B cell (primary cell): ENCODE results near the gene GTF2A1.

ENCODE experiments used
- EZH2 ChIP-seq: IDR thresholded peaks from 2 replicates; pipeline ENCODE4 v1.6.1; 2012; ENCODE audit warnings: borderline replicate concordance, low read depth, mild to moderate bottlenecking, moderate library complexity, low read length; ENCODE audit not compliant: insufficient read depth, poor library complexity, severe bottlenecking
- TF ChIP-seq, protein P1 (sequence below): fragments of 200-600 bp; IDR thresholded peaks from one replicate; pipeline ENCODE4 v1.8.0; 2022; ENCODE audit warnings: antibody characterized with exemption, mild to moderate bottlenecking

DNA sequence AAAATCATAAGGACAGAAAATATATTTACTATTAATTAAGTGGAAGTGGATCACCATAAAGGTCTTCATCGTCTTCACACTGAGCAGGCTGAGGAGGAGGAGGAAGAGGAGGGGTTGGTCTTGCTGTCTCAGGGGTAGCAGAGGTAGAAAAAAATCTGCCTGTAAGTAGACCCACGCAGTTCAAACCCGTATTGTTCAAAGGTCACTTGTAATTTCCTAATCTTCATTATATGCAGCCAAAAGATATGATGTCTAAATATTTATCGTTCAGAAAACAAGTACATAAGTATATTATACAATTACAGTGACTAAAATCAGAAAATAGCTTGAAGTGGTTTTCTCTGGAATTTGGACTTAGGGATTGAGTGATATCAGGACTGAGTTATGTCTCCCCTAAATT, 72.1 kb downstream of the GTF2A1 start:
- TF ChIP-seq, protein P1, sequence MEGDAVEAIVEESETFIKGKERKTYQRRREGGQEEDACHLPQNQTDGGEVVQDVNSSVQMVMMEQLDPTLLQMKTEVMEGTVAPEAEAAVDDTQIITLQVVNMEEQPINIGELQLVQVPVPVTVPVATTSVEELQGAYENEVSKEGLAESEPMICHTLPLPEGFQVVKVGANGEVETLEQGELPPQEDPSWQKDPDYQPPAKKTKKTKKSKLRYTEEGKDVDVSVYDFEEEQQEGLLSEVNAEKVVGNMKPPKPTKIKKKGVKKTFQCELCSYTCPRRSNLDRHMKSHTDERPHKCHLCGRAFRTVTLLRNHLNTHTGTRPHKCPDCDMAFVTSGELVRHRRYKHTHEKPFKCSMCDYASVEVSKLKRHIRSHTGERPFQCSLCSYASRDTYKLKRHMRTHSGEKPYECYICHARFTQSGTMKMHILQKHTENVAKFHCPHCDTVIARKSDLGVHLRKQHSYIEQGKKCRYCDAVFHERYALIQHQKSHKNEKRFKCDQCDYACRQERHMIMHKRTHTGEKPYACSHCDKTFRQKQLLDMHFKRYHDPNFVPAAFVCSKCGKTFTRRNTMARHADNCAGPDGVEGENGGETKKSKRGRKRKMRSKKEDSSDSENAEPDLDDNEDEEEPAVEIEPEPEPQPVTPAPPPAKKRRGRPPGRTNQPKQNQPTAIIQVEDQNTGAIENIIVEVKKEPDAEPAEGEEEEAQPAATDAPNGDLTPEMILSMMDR = no peak
- no peak for TF ChIP-seq EZH2
